SK-N-SH (cell line): ENCODE measurements around the gene ASF1B. TPM values are rescaled to one million over a fixed set of nuclear protein-coding genes. Genes with fewer than 3 reads are reported as not detected.

Source experiments
- CTCF ChIA-PET: fragments of 300-600, 350-600 bp; formaldehyde crosslinking; extraction: SDS; loops from one replicate; lab custom pipeline; 2021; lab: Yijun Ruan, JAX
- POLR2A ChIA-PET: fragments of 350-600 bp; sonication (Branson Sonifier 250); formaldehyde crosslinking; extraction: SDS; loops from one replicate; lab custom pipeline; 2020; ENCODE audit warnings: antibody characterized with exemption, inconsistent platforms; lab: Yijun Ruan, JAX
- DNase-seq: peaks from one replicate; pipeline ENCODE4 v3.0.0; 2012
- H2AFZ ChIP-seq: fragments of 200-600 bp; sonication (generic); 2 replicates; pipeline ENCODE4 v1.8.1; 2016; ENCODE audit warnings: antibody characterized with exemption, mild to moderate bottlenecking, low read depth
- H3F3A ChIP-seq: fragments of 200-600 bp; sonication (generic); replicated peaks from 2 replicates; pipeline ENCODE3; 2016; ENCODE audit warnings: antibody characterized with exemption, mild to moderate bottlenecking; ENCODE audit not compliant: insufficient read depth
- H3K27ac ChIP-seq, 2 experiments: fragments of 200-500 bp in 1 of 2; fragments of 200-600 bp in 1 of 2; sonication (Bioruptor generic) in 1 of 2; sonication (generic), shearing (Covaris generic) in 1 of 2; 2 replicates each; pipeline versions ENCODE4 v1.5.1 to v1.6.1; 2014 to 2016; ENCODE audit warnings: low read depth in 2 of 2, inconsistent platforms in 1 of 2, low read length in 1 of 2, mild to moderate bottlenecking in 1 of 2, mixed read lengths in 1 of 2
- H3K27me3 ChIP-seq: fragments of 200-600 bp; sonication (generic), shearing (Covaris generic); 2 replicates; pipeline ENCODE4 v1.6.1; 2016; ENCODE audit warnings: mixed run types; ENCODE audit not compliant: insufficient read depth
- H3K36me3 ChIP-seq, 2 experiments: fragments of 200-500 bp in 1 of 2; fragments of 200-600 bp in 1 of 2; sonication (Bioruptor generic) in 1 of 2; sonication (generic) in 1 of 2; replicated peaks in 1 of 2; 2 replicates each; pipeline versions ENCODE3 to v1.5.1; 2014 to 2016; ENCODE audit warnings: low read length in 1 of 2, mild to moderate bottlenecking in 1 of 2; ENCODE audit not compliant: insufficient read depth in 2 of 2, control insufficient read depth in 1 of 2
- H3K4me1 ChIP-seq, 2 experiments: fragments of 200-500 bp in 1 of 2; fragments of 200-600 bp in 1 of 2; sonication (Bioruptor generic) in 1 of 2; sonication (generic), shearing (Covaris generic) in 1 of 2; 2 replicates each; pipeline versions ENCODE4 v1.5.1 to v1.6.1; 2014 to 2016; ENCODE audit warnings: low read depth in 1 of 2, low read length in 1 of 2, mixed run types in 1 of 2; ENCODE audit not compliant: insufficient read depth in 2 of 2, control insufficient read depth in 1 of 2
- H3K4me2 ChIP-seq: fragments of 200-600 bp; sonication (generic), shearing (Covaris generic); 2 replicates; pipeline ENCODE4 v1.6.1; 2017; ENCODE audit warnings: mixed run types
- H3K4me3 ChIP-seq, 2 experiments: fragments of 200-500 bp in 1 of 2; fragments of 200-600 bp in 1 of 2; sonication (Bioruptor generic) in 1 of 2; sonication (generic), shearing (Covaris generic) in 1 of 2; 2 replicates each; pipeline versions ENCODE4 v1.5.1 to v1.8.1; 2014 to 2016; ENCODE audit warnings: low read depth in 2 of 2, inconsistent platforms in 1 of 2, low read length in 1 of 2, mild to moderate bottlenecking in 1 of 2, mixed read lengths in 1 of 2, moderate library complexity in 1 of 2
- H3K79me2 ChIP-seq: fragments of 200-600 bp; sonication (generic); 2 replicates; pipeline ENCODE4 v1.8.1; 2017; ENCODE audit warnings: mild to moderate bottlenecking; ENCODE audit not compliant: insufficient read depth
- H3K9ac ChIP-seq: fragments of 200-600 bp; sonication (generic); 2 replicates; pipeline ENCODE4 v1.6.1; 2017; ENCODE audit warnings: mixed run types
- H3K9me2 ChIP-seq: fragments of 200-600 bp; sonication (generic); 2 replicates; pipeline ENCODE4 v1.6.1; 2017; ENCODE audit warnings: mixed run types
- H3K9me3 ChIP-seq: fragments of 200-600 bp; sonication (generic); 2 replicates; pipeline ENCODE4 v1.6.1; 2017; ENCODE audit warnings: mixed run types, mild to moderate bottlenecking, moderate library complexity
- H4K20me1 ChIP-seq: fragments of 200-600 bp; sonication (generic); 2 replicates; pipeline ENCODE4 v1.6.1; 2017; ENCODE audit warnings: mild to moderate bottlenecking, mixed run types; ENCODE audit not compliant: insufficient read depth
- ELF1 ChIP-seq: IDR thresholded peaks from 2 replicates; pipeline ENCODE4 v1.4.0; 2012
- EP300 ChIP-seq, 2 experiments: IDR thresholded peaks; 2 replicates each; pipeline versions ENCODE4 v1.4.0 to v1.6.1; 2012; ENCODE audit warnings: borderline replicate concordance in 1 of 2, low read depth in 1 of 2, low read length in 1 of 2
- EZH2phosphoT487 ChIP-seq: fragments of 200-600 bp; sonication (generic); IDR thresholded peaks from 2 replicates; pipeline ENCODE4 v1.6.1; 2017; ENCODE audit warnings: low read depth, mixed run types, mild to moderate bottlenecking, antibody characterized with exemption, moderate library complexity, borderline replicate concordance
- FOXJ3 ChIP-seq: sonication (generic); formaldehyde crosslinking; IDR thresholded peaks from 2 replicates; pipeline ENCODE4 v1.5.1; 2020; ENCODE audit warnings: mild to moderate bottlenecking, missing genetic modification reagents
- FOXM1 ChIP-seq: IDR thresholded peaks from 2 replicates; pipeline ENCODE4 v1.4.0; 2012; ENCODE audit warnings: low read depth, mild to moderate bottlenecking
- GABPA ChIP-seq: IDR thresholded peaks from 2 replicates; pipeline ENCODE4 v1.4.0; 2012; ENCODE audit warnings: low read depth, mild to moderate bottlenecking
- MEF2A ChIP-seq: IDR thresholded peaks from 2 replicates; pipeline ENCODE4 v1.4.0; 2012; ENCODE audit warnings: low read depth, borderline replicate concordance
- NFIC ChIP-seq: IDR thresholded peaks from 2 replicates; pipeline ENCODE4 v1.4.0; 2012; ENCODE audit warnings: borderline replicate concordance
- NRF1 ChIP-seq: IDR thresholded peaks from 2 replicates; pipeline ENCODE4 v1.6.1; 2012; ENCODE audit warnings: low read depth, mild to moderate bottlenecking, low read length
- RCOR1 ChIP-seq: fragments of 150-350 bp; IDR thresholded peaks from 2 replicates; pipeline ENCODE4 v1.6.1; 2017; ENCODE audit warnings: antibody characterized with exemption, low read length
- RXRA ChIP-seq: IDR thresholded peaks from 2 replicates; pipeline ENCODE4 v1.4.0; 2012; ENCODE audit warnings: low read depth, mild to moderate bottlenecking, borderline replicate concordance
- SIN3A ChIP-seq: IDR thresholded peaks from 2 replicates; pipeline ENCODE4 v1.6.1; 2012; ENCODE audit warnings: low read depth, mild to moderate bottlenecking, low read length, moderate library complexity, borderline replicate concordance
- TAF1 ChIP-seq: IDR thresholded peaks from 2 replicates; pipeline ENCODE4 v1.6.1; 2012; ENCODE audit warnings: low read depth, mild to moderate bottlenecking, low read length, moderate library complexity, borderline replicate concordance
- TCF12 ChIP-seq: IDR thresholded peaks from 2 replicates; pipeline ENCODE4 v1.4.0; 2012
- TEAD4 ChIP-seq: IDR thresholded peaks from 2 replicates; pipeline ENCODE4 v1.4.0; 2012; ENCODE audit warnings: mild to moderate bottlenecking, borderline replicate concordance; ENCODE audit not compliant: insufficient read depth
- WGBS: methylation state at CpG from one replicate; pipeline ENCODE4 v1.1.6; 2017; ENCODE audit warnings: low lambda C conversion rate; 5-methylcytosine and 5-hydroxymethylcytosine counted together
- polyA plus RNA-seq, 3 experiments: library from polyadenylated mRNA; depleted of rRNA; stranded (reverse); fragments of >200 nt; gene quantifications; 2 replicates each; pipeline ENCODE4 v1.2.3, GENCODE V29; 2012
- TF ChIP-seq, protein P1 (sequence below): fragments of 150-350 bp; IDR thresholded peaks from 2 replicates; pipeline ENCODE4 v1.6.1; 2016; ENCODE audit warnings: mild to moderate bottlenecking, low read depth, low read length
- TF ChIP-seq, protein P2 (sequence below): IDR thresholded peaks from 2 replicates; pipeline ENCODE4; 2012
- TF ChIP-seq, protein P3 (sequence below): IDR thresholded peaks from 2 replicates; pipeline ENCODE4 v1.6.1; 2012; ENCODE audit warnings: mild to moderate bottlenecking, low read depth, low read length, moderate library complexity
- TF ChIP-seq, protein P4 (sequence below): IDR thresholded peaks from 2 replicates; pipeline ENCODE4 v1.4.0; 2012; ENCODE audit warnings: low read depth, borderline replicate concordance
- TF ChIP-seq, protein P5 (sequence below): fragments of 200-600 bp; sonication (generic); IDR thresholded peaks from 2 replicates; pipeline ENCODE4 v1.6.1; 2017; ENCODE audit warnings: antibody characterized with exemption, mild to moderate bottlenecking, moderate library complexity

Gene ASF1B
- polyA plus RNA-seq, 1 of the 3 experiments (the other 2 are of a cell fraction): 19.0 TPM

DNA sequence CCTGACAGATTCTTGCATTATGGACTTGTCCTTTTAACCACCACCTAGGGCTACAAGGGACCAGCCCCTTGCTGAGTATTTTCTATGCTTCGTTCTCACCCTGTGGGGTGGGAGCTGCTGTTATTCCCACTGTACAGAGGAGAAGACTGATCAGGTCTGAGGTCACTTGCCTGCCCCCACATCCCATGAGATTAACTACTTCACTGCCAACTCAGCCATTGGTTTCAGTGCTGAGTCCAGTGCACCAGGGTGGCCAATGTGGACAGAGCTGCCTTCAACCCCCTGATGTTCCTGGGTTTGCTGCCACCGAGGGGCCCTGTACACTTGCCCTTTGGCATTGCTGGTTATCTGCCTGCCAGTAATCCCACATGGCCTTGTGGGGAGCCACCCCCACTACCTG, 25.7 kb downstream of the ASF1B start:
- no peak overlapping the region for H3K4me2 ChIP-seq
- no peaks in the 10 kb centered on the region for H3K9me2 ChIP-seq
- H3K27ac ChIP-seq: no peak overlapping the region
- TF ChIP-seq GABPA (no peak), NFIC (no peak), RCOR1 (no peak), TEAD4 (no peak), MEF2A (no peak), RXRA (no peak), EP300 (IDR thresholded peaks at IDR 0.05; ENCODE audit: borderline replicate concordance in 1 of 2, low read depth in 1 of 2, low read length in 1 of 2) (no peak), TCF12 (no peak), TAF1 (no peak), FOXM1 (no peak), FOXJ3 (CRISPR knock-in tag) (no peak), NRF1 (no peak), SIN3A (no peak), EZH2phosphoT487 (no peak), ELF1 (no peak)
- TF ChIP-seq, protein P1, sequence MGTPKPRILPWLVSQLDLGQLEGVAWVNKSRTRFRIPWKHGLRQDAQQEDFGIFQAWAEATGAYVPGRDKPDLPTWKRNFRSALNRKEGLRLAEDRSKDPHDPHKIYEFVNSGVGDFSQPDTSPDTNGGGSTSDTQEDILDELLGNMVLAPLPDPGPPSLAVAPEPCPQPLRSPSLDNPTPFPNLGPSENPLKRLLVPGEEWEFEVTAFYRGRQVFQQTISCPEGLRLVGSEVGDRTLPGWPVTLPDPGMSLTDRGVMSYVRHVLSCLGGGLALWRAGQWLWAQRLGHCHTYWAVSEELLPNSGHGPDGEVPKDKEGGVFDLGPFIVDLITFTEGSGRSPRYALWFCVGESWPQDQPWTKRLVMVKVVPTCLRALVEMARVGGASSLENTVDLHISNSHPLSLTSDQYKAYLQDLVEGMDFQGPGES: no peak
- TF ChIP-seq, protein P2, sequence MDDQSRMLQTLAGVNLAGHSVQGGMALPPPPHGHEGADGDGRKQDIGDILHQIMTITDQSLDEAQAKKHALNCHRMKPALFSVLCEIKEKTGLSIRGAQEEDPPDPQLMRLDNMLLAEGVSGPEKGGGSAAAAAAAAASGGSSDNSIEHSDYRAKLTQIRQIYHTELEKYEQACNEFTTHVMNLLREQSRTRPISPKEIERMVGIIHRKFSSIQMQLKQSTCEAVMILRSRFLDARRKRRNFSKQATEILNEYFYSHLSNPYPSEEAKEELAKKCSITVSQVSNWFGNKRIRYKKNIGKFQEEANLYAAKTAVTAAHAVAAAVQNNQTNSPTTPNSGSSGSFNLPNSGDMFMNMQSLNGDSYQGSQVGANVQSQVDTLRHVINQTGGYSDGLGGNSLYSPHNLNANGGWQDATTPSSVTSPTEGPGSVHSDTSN: no peak
- TF ChIP-seq, protein P3, sequence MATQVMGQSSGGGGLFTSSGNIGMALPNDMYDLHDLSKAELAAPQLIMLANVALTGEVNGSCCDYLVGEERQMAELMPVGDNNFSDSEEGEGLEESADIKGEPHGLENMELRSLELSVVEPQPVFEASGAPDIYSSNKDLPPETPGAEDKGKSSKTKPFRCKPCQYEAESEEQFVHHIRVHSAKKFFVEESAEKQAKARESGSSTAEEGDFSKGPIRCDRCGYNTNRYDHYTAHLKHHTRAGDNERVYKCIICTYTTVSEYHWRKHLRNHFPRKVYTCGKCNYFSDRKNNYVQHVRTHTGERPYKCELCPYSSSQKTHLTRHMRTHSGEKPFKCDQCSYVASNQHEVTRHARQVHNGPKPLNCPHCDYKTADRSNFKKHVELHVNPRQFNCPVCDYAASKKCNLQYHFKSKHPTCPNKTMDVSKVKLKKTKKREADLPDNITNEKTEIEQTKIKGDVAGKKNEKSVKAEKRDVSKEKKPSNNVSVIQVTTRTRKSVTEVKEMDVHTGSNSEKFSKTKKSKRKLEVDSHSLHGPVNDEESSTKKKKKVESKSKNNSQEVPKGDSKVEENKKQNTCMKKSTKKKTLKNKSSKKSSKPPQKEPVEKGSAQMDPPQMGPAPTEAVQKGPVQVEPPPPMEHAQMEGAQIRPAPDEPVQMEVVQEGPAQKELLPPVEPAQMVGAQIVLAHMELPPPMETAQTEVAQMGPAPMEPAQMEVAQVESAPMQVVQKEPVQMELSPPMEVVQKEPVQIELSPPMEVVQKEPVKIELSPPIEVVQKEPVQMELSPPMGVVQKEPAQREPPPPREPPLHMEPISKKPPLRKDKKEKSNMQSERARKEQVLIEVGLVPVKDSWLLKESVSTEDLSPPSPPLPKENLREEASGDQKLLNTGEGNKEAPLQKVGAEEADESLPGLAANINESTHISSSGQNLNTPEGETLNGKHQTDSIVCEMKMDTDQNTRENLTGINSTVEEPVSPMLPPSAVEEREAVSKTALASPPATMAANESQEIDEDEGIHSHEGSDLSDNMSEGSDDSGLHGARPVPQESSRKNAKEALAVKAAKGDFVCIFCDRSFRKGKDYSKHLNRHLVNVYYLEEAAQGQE: no peak
- TF ChIP-seq, protein P4, sequence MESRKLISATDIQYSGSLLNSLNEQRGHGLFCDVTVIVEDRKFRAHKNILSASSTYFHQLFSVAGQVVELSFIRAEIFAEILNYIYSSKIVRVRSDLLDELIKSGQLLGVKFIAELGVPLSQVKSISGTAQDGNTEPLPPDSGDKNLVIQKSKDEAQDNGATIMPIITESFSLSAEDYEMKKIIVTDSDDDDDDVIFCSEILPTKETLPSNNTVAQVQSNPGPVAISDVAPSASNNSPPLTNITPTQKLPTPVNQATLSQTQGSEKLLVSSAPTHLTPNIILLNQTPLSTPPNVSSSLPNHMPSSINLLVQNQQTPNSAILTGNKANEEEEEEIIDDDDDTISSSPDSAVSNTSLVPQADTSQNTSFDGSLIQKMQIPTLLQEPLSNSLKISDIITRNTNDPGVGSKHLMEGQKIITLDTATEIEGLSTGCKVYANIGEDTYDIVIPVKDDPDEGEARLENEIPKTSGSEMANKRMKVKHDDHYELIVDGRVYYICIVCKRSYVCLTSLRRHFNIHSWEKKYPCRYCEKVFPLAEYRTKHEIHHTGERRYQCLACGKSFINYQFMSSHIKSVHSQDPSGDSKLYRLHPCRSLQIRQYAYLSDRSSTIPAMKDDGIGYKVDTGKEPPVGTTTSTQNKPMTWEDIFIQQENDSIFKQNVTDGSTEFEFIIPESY: no peak
- TF ChIP-seq, protein P5, sequence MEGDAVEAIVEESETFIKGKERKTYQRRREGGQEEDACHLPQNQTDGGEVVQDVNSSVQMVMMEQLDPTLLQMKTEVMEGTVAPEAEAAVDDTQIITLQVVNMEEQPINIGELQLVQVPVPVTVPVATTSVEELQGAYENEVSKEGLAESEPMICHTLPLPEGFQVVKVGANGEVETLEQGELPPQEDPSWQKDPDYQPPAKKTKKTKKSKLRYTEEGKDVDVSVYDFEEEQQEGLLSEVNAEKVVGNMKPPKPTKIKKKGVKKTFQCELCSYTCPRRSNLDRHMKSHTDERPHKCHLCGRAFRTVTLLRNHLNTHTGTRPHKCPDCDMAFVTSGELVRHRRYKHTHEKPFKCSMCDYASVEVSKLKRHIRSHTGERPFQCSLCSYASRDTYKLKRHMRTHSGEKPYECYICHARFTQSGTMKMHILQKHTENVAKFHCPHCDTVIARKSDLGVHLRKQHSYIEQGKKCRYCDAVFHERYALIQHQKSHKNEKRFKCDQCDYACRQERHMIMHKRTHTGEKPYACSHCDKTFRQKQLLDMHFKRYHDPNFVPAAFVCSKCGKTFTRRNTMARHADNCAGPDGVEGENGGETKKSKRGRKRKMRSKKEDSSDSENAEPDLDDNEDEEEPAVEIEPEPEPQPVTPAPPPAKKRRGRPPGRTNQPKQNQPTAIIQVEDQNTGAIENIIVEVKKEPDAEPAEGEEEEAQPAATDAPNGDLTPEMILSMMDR: no peak
- H3K9me3 ChIP-seq: no peaks in the 10 kb centered on the region
- DNase-seq: no peak
- ChIA-PET CTCF (interaction anchor here (0.9 to 1.3 kb wide), 3 partner anchors 26 to 38 kb away, joined by 3 read pairs; partner anchors contain the start of genes ASF1B and MISP3), POLR2A (no interaction called here)
- no peak overlapping the region for H2AFZ ChIP-seq
- H3F3A ChIP-seq: no peaks in the 10 kb centered on the region
- H3K9ac ChIP-seq: no peak overlapping the region
- peaks cover 0 to under 1% of the 10 kb centered on the region in 2 experiments; a peak in 2 of 4 replicates for H3K4me1 ChIP-seq
- H3K4me3 ChIP-seq: no peak overlapping the region
- peaks cover 39% of the 10 kb centered on the region; the same call in 1 of the 2 replicates for H3K79me2 ChIP-seq
- no peaks in the 10 kb centered on the region for H3K36me3 ChIP-seq
- WGBS: 83% methylated on average over 2 of the region's 2 CpGs
- H4K20me1 ChIP-seq: no peaks in the 10 kb centered on the region
- H3K27me3 ChIP-seq: no peaks in the 10 kb centered on the region
